Natural killer cell treated with Interleukin-12 subunit alpha and Interleukin-12 subunit beta and Interleukin-15 and Interleukin-18, amount 100 ng/mL, for 72 hours (primary cell): ENCODE results near the gene ODAD4. TPM values are rescaled to one million over a fixed set of nuclear protein-coding genes. Genes with fewer than 3 reads are reported as not detected.

Experiments
- ATAC-seq, 2 donors: fragments of 150-1000 bp; cut with Tn5 transposase in 1 of 2; sonication (Bioruptor Pico), chemical (Tn5 transposase) in 1 of 2; 2 replicates each; pipeline ENCODE4 v1.10.0; 2021
- DNase-seq: peaks from one replicate; pipeline ENCODE4 v3.0.0; 2022; ENCODE audit warnings: low spot score
- H3K27ac Mint-ChIP-seq, 2 donors: 1 replicate in 1 of 2; 2 replicates in 1 of 2; pipeline ENCODE4 v1.8.0; 2022; ENCODE audit warnings: mixed read lengths in 2 of 2, mild to moderate bottlenecking in 1 of 2, moderate library complexity in 1 of 2
- H3K27me3 Mint-ChIP-seq, 2 donors: 1 replicate in 1 of 2; 2 replicates in 1 of 2; pipeline ENCODE4 v1.8.0; 2022; ENCODE audit warnings: mixed read lengths in 2 of 2
- H3K36me3 Mint-ChIP-seq: one replicate; pipeline ENCODE4 v1.8.0; 2022; ENCODE audit warnings: mixed read lengths
- H3K4me1 Mint-ChIP-seq, 2 donors: 1 replicate in 1 of 2; 2 replicates in 1 of 2; pipeline ENCODE4 v1.8.0; 2022; ENCODE audit warnings: low read depth in 2 of 2, mixed read lengths in 2 of 2, mild to moderate bottlenecking in 1 of 2
- H3K4me3 Mint-ChIP-seq: one replicate; pipeline ENCODE4 v1.8.0; 2022; ENCODE audit warnings: mixed read lengths
- H3K9me3 Mint-ChIP-seq: 2 replicates; pipeline ENCODE4 v1.8.0; 2022; ENCODE audit warnings: mixed read lengths
- total RNA-seq, 2 donors: library from RNA; stranded (reverse); gene quantifications; one replicate each; pipeline ENCODE4 v1.2.3, GENCODE V29; 2022

ODAD4 gene
- total RNA-seq, 2 donors from 2014 or later, result 0.12 to 1.0 TPM

- Mint-ChIP-seq H3K36me3 (peaks cover 13% of the 10 kb centered on the region), H3K9me3 (no peaks in the 10 kb centered on the region), H3K27me3 (no peaks in the 10 kb centered on the region), H3K4me1 (peaks cover 0 to 7% of the 10 kb centered on the region in 2 donors), H3K4me3 (no peak overlapping the region), H3K27ac (no peak overlapping the region)
- ATAC-seq (no peak), DNase-seq (no peak)
Measured at GRCh38 chr17:41905172-41905571, 25.2 kb upstream of the ODAD4 start.

- Mint-ChIP-seq H3K36me3 (peaks cover 12% of the 10 kb centered on the region), H3K4me1 (peaks cover 0 to 5% of the 10 kb centered on the region in 2 donors), H3K4me3 (no peak overlapping the region), H3K27me3 (no peaks in the 10 kb centered on the region), H3K9me3 (no peaks in the 10 kb centered on the region), H3K27ac (no peak overlapping the region)
- DNase-seq (no peak), ATAC-seq (no peak)
Measured at GRCh38 chr17:41906465-41907184, 23.8 kb upstream of the ODAD4 start.

GRCh38 chr17:41907185-41907556 is 23.2 kb upstream of the ODAD4 start:
- Mint-ChIP-seq H3K4me1 (peaks cover 0 to 5% of the 10 kb centered on the region in 2 donors), H3K4me3 (no peak overlapping the region), H3K27ac (no peak overlapping the region), H3K9me3 (no peaks in the 10 kb centered on the region), H3K27me3 (no peaks in the 10 kb centered on the region), H3K36me3 (peaks cover 7% of the 10 kb centered on the region)
- ATAC-seq (no peak), DNase-seq (no peak)

DNA sequence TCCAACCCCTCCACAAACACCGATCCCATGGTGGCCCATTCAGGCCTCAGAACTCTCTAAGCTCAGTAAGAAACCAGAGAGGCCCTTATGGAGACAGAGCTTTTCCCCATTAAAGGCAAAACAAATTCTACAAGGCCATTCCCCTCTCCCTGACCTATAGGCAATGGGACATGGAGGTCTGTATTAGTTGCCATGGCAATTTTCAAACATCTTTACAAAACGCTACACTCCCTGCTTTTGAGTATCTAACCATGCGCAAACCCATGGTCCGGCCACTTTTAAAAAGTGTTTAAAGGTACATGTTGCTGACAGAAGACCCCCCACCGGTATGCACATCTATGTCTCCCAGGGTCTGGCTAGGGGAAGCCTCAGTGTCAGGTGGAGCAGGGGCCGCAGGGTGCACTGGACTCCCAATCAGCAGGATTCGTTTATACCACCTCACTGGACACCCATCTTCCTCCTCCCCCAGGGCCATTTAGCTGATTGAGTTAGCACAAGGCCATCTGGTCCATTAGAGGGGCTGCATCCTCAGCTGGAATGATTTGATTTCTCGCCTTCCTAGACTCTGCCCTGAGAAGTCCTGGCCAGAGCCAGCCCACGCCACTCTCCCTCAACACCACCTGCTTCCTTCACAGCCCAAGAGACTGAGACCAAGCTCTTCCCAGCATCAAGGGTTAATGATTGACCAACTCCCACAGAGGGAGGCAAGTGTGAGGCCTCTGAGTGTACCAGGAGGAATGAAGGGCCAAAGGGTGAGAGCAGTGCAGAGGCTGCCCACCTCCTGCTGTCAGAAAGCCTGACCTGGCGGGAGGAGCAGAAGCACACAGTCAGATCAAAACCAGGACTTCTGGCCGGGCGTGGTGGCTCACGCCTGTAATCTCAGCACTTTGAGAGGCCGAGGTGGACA is 22.5 kb upstream of the ODAD4 start:
- ATAC-seq (no peak), DNase-seq (no peak)
- H3K9me3 Mint-ChIP-seq, result no peaks in the 10 kb centered on the region
- no peaks in the 10 kb centered on the region for H3K27me3 Mint-ChIP-seq
- H3K27ac Mint-ChIP-seq, result no peak overlapping the region
- H3K36me3 Mint-ChIP-seq, result peaks cover 9% of the 10 kb centered on the region
- peaks cover 0 to 9% of the 10 kb centered on the region in 2 donors for H3K4me1 Mint-ChIP-seq
- H3K4me3 Mint-ChIP-seq, result no peak overlapping the region

GRCh38 chr17:41909088-41909487 is 21.3 kb upstream of the ODAD4 start:
- H3K27ac Mint-ChIP-seq, result no peak overlapping the region
- H3K36me3 Mint-ChIP-seq, result peaks cover 12% of the 10 kb centered on the region

GRCh38 chr17:41910701-41911391 is 19.6 kb upstream of the ODAD4 start:
- peaks cover 12% of the 10 kb centered on the region for H3K36me3 Mint-ChIP-seq
- DNase-seq, result no peak
- H3K9me3 Mint-ChIP-seq, result no peaks in the 10 kb centered on the region
- H3K4me3 Mint-ChIP-seq, result no peak overlapping the region
- H3K4me1 Mint-ChIP-seq, result peaks cover 12 to 30% of the 10 kb centered on the region in 2 donors
- no peaks in the 10 kb centered on the region for H3K27me3 Mint-ChIP-seq
- no peak overlapping the region for H3K27ac Mint-ChIP-seq
- ATAC-seq, result no peak

More at GRCh38 chr17:41909088-41909487, 21.3 kb upstream of the ODAD4 start:
- Mint-ChIP-seq H3K9me3 (no peaks in the 10 kb centered on the region), H3K27me3 (no peaks in the 10 kb centered on the region), H3K4me3 (no peak overlapping the region), H3K4me1 (peaks cover 0 to 20% of the 10 kb centered on the region in 2 donors)
- no peak for DNase-seq
- ATAC-seq, result no peak

DNA sequence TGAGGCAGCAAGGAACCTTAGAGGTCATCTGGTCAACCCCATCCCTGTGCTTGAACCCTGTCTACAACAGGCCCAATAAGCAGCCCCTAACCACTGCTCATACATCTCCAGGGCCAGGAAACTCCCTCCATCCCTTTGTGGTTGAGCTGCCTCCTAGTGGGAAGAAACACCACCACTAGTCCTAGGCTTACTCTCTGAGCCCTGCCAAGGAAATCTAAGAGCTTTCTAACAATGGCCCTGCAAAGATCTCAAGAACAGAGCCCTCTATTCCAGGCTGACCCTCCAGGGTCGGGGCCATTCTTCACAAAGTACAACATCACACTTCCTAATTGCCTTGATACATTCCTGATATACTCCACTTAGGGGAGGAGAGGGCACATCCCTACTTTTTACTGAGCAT is 17.5 kb upstream of the ODAD4 start:
- no peak for ATAC-seq
- Mint-ChIP-seq H3K27me3 (no peaks in the 10 kb centered on the region), H3K27ac (no peak overlapping the region), H3K36me3 (peaks cover 8% of the 10 kb centered on the region), H3K4me1 (peaks cover 23 to 34% of the 10 kb centered on the region in 2 donors), H3K4me3 (no peak overlapping the region), H3K9me3 (no peaks in the 10 kb centered on the region)
- DNase-seq, result no peak

GRCh38 chr17:41913798-41914197 is 16.6 kb upstream of the ODAD4 start:
- H3K27ac Mint-ChIP-seq, result no peak overlapping the region
- no peaks in the 10 kb centered on the region for H3K9me3 Mint-ChIP-seq
- no peaks in the 10 kb centered on the region for H3K27me3 Mint-ChIP-seq
- DNase-seq, result no peak
- H3K4me1 Mint-ChIP-seq, result peaks cover 23 to 34% of the 10 kb centered on the region in 2 donors
- peaks cover 6% of the 10 kb centered on the region for H3K36me3 Mint-ChIP-seq
- ATAC-seq, result no peak
- H3K4me3 Mint-ChIP-seq, result no peak overlapping the region

GRCh38 chr17:41914358-41914766 is 16.1 kb upstream of the ODAD4 start:
- Mint-ChIP-seq H3K36me3 (peaks cover 6% of the 10 kb centered on the region), H3K4me1 (peaks cover 23 to 34% of the 10 kb centered on the region in 2 donors), H3K9me3 (no peaks in the 10 kb centered on the region), H3K27me3 (no peaks in the 10 kb centered on the region), H3K27ac (no peak overlapping the region), H3K4me3 (no peak overlapping the region)
- DNase-seq (no peak), ATAC-seq (no peak)

- H3K4me1 Mint-ChIP-seq, result peaks cover 23 to 33% of the 10 kb centered on the region in 2 donors
- DNase-seq (no peak), ATAC-seq (no peak)
- no peaks in the 10 kb centered on the region for H3K27me3 Mint-ChIP-seq
- no peak overlapping the region for H3K4me3 Mint-ChIP-seq
- no peak overlapping the region for H3K27ac Mint-ChIP-seq
- no peaks in the 10 kb centered on the region for H3K9me3 Mint-ChIP-seq
- peaks cover 6% of the 10 kb centered on the region for H3K36me3 Mint-ChIP-seq
Measured at GRCh38 chr17:41915020-41915419, 15.4 kb upstream of the ODAD4 start.

- ATAC-seq, result no peak
- no peak overlapping the region for H3K27ac Mint-ChIP-seq
- H3K4me1 Mint-ChIP-seq, result peaks cover 23 to 35% of the 10 kb centered on the region in 2 donors
- no peaks in the 10 kb centered on the region for H3K9me3 Mint-ChIP-seq
- no peak for DNase-seq
- no peaks in the 10 kb centered on the region for H3K27me3 Mint-ChIP-seq
- peak overlapping the region; percentile 37 for H3K4me3 Mint-ChIP-seq
- H3K36me3 Mint-ChIP-seq, result peaks cover 6% of the 10 kb centered on the region
Measured at GRCh38 chr17:41915566-41915965, 14.9 kb upstream of the ODAD4 start.

DNA sequence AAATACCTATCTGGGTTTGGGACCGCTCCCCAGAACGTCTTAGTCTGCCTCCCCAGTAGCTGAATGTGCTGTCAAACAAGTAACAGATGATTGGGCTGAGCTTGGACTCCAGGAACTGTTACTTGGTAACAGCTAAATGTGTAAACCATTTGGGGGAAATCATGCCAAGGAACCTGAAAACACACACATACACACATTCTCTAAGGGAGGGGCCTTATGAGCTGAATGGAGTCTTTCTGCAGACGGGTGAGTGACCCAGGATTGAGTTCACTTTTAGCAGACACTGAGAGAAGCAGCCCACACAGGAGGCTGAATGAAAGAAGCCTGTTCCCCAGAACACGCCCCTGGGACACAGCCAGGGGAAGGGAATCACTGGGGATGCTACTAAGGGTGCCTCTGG is 13.2 kb upstream of the ODAD4 start:
- no peak for DNase-seq
- Mint-ChIP-seq H3K4me1 (peaks cover 23 to 35% of the 10 kb centered on the region in 2 donors), H3K9me3 (no peaks in the 10 kb centered on the region), H3K27me3 (no peaks in the 10 kb centered on the region), H3K36me3 (peaks cover 6% of the 10 kb centered on the region), H3K27ac (peak overlapping the region; percentile 82 to 83), H3K4me3 (peak overlapping the region; percentile 94)
- ATAC-seq, result no peak

DNA sequence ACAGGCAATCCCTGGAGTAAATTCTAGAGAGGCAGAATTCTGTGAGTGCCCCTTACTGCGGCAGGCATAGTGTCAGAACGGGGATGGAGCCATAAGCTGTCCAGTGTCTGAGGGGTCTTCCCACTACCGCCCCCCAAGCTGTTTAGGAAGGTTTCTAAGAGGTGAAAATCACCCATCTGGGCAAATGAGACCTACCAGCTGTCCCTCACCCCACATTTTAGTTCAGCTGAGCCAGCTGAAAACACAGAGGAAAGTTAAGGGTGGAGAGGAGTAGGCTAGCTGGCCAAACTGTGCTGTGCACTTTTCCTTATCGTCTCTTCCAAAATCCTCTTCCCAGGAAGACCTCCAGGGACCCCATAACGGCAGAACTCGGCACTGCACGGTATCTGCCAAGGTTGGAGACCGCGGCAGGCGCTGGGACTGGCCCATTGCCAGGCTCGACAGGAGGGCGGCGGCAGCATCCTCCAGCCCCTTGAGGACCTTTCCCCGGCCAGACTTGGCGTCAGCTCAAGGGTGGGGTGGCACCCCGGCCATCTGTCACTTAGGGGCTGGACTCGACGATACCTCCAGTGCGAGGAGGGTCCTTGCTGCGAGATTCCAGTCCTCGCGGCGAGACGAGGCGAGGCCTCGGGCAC is 12.6 kb upstream of the ODAD4 start:
- H3K36me3 Mint-ChIP-seq, result peaks cover 4% of the 10 kb centered on the region
- peaks cover 23 to 32% of the 10 kb centered on the region in 2 donors for H3K4me1 Mint-ChIP-seq
- H3K27ac Mint-ChIP-seq, result peak overlapping the region; percentile 82 to 83
- H3K27me3 Mint-ChIP-seq, result no peaks in the 10 kb centered on the region
- DNase-seq (no peak), ATAC-seq (peak in 1 of 2 donors; percentile 6)
- H3K9me3 Mint-ChIP-seq, result no peaks in the 10 kb centered on the region
- H3K4me3 Mint-ChIP-seq, result peak overlapping the region; percentile 94
